Measurements from ENCODE around the gene PALM3. TPM values are rescaled to one million over a fixed set of nuclear protein-coding genes. Genes with fewer than 3 reads are reported as not detected.
A peak's percentile ranks its signal among the peaks of the same experiment; 100 is the strongest.

PALM3 gene
- total RNA-seq, 1 donor from 2014 or later = 5.7 TPM

DNA sequence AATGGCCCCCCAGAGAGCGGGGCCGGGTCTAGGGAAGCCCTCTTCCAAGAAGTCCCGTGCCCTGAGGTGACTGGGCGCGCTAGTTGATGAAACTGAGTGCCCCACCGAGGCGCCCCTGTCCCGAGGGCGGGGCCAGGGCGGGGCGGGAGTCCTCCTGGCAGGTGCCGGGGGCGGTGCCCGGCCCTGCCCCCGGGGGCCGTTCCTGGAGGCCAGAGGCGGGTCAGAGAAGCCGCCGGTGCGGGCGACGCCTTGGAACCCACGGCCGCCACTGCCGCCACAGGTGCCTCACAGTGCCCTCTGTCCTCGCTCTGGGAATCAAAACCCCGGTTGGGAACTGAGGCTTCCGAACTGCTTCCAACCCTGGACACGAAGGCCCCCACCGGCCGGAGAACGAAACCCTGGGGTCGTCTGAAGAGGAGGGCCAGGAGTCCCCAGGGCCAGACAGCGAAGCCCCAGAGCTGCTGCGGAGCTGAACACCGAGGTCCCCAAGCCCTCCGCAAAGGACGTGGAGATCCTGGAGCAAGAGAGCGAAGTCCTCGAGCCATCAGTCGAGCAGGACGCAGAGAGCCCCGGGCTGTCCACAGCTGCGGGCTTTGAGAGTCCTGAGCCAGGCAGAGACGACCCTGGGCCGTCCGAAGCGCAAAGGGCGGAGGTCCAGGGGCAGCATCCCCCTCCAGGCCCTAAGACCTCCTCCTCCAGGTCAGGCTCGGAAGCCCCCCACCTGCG, 10.8 kb upstream of the PALM3 start, which contains the start of gene MISP3:
MISP3 (plus strand) TSS at position 252 of the 726 bp plus-strand sequence. CDS start 524 bp downstream, outside the sequence.
- H3K27me3 Mint-ChIP-seq (ENCODE audit: low read depth) = peaks cover 25% of the 10 kb centered on the region
- H3K36me3 Mint-ChIP-seq (ENCODE audit: low read depth) = no peaks in the 10 kb centered on the region
- no peak for DNase-seq (ENCODE audit: low read depth, low spot score)
- H3K9me3 Mint-ChIP-seq = no peaks in the 10 kb centered on the region
- H3K4me1 Mint-ChIP-seq = peaks cover 14% of the 10 kb centered on the region
- peak within 1 kb of the TSS; percentile 88 for H3K4me3 Mint-ChIP-seq
- no peak within 1 kb of the TSS for H3K27ac Mint-ChIP-seq (ENCODE audit: unreplicated experiment)
- TF ChIP-seq, protein P1, sequence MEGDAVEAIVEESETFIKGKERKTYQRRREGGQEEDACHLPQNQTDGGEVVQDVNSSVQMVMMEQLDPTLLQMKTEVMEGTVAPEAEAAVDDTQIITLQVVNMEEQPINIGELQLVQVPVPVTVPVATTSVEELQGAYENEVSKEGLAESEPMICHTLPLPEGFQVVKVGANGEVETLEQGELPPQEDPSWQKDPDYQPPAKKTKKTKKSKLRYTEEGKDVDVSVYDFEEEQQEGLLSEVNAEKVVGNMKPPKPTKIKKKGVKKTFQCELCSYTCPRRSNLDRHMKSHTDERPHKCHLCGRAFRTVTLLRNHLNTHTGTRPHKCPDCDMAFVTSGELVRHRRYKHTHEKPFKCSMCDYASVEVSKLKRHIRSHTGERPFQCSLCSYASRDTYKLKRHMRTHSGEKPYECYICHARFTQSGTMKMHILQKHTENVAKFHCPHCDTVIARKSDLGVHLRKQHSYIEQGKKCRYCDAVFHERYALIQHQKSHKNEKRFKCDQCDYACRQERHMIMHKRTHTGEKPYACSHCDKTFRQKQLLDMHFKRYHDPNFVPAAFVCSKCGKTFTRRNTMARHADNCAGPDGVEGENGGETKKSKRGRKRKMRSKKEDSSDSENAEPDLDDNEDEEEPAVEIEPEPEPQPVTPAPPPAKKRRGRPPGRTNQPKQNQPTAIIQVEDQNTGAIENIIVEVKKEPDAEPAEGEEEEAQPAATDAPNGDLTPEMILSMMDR (conservative IDR thresholded peaks at IDR 0.05) = no peak

DNA sequence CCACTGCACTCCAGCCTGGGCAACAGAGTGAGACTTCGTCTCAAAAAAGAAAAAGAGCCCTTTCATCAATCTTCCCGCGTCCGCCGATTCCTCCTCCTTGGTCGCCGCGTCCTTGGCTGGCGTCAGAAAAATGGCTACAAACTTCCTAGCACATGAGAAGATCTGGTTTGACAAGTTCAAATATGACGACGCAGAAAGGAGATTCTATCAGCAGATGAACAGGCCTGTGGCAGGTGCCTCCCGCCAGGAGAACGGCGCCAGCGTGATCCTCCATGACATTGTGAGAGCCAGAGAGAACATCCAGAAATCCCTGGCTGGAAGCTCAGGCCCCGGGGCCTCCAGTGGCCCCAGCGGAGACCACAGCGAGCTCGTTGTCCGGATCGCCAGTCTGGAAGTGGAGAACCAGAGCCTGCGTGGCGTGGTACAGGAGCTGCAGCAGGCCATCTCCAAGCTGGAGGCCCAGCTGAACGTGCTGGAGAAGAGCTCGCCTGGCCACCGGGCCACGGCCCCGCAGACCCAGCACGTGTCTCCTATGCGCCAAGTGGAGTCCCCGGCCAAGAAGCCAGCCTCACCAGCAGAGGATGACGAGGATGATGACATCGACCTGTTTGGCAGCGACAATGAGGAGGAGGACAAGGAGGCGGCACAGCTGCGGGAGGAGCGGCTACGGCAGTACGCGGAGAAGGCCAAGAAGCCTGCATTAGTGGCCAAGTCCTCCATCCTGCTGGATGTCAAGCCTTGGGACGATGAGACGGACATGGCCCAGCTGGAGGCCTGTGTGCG, 8.6 kb upstream of the PALM3 start:
- peaks cover 14% of the 10 kb centered on the region for H3K4me1 Mint-ChIP-seq
- TF ChIP-seq, protein P1 (conservative IDR thresholded peaks at IDR 0.05) = no peak
- H3K27ac Mint-ChIP-seq (ENCODE audit: unreplicated experiment) = no peak overlapping the region
- no peak for DNase-seq (ENCODE audit: low read depth, low spot score)
- H3K36me3 Mint-ChIP-seq (ENCODE audit: low read depth) = no peaks in the 10 kb centered on the region
- no peaks in the 10 kb centered on the region for H3K9me3 Mint-ChIP-seq
- H3K27me3 Mint-ChIP-seq (ENCODE audit: low read depth) = peaks cover 28% of the 10 kb centered on the region
- peak overlapping the region; percentile 64 for H3K4me3 Mint-ChIP-seq

- no peak for DNase-seq (ENCODE audit: low read depth, low spot score)
- H3K4me3 Mint-ChIP-seq = no peak overlapping the region
- H3K36me3 Mint-ChIP-seq (ENCODE audit: low read depth) = no peaks in the 10 kb centered on the region
- H3K27ac Mint-ChIP-seq (ENCODE audit: unreplicated experiment) = no peak overlapping the region
- TF ChIP-seq, protein P1 (conservative IDR thresholded peaks at IDR 0.05) = no peak
- no peaks in the 10 kb centered on the region for H3K4me1 Mint-ChIP-seq
- no peaks in the 10 kb centered on the region for H3K9me3 Mint-ChIP-seq
- H3K27me3 Mint-ChIP-seq (ENCODE audit: low read depth) = peaks cover 10% of the 10 kb centered on the region
These were observed 4.3 kb upstream of the PALM3 start for GRCh38 chr19:14066134-14066533.

DNA sequence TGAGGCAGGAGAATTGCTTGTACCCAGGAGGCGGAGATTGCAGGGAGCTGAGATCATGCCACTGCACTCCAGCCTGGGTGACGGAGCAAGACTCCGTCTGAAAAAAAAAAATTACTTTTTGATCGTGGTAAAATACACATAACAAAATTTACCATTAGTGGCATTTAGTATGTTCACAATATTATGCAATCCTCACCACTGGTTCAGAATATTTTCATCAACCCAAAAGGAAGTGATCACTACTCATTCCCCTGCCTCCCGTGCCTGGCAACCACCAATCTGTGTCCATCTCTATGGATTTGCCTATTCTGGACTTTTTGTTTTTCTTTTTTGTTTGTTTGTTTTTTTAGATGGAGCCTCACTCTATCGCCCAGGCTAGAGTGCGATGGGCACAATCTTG, 1.2 kb upstream of the PALM3 start:
- TF ChIP-seq, protein P1 (conservative IDR thresholded peaks at IDR 0.05) = no peak
- DNase-seq (ENCODE audit: low read depth, low spot score) = no peak
- Mint-ChIP-seq H3K4me1 (peaks cover 6% of the 10 kb centered on the region), H3K4me3 (no peak overlapping the region), H3K9me3 (no peaks in the 10 kb centered on the region), H3K27ac (ENCODE audit: unreplicated experiment) (no peak overlapping the region), H3K27me3 (ENCODE audit: low read depth) (peaks cover 35% of the 10 kb centered on the region), H3K36me3 (ENCODE audit: low read depth) (no peaks in the 10 kb centered on the region)

- H3K27ac Mint-ChIP-seq (ENCODE audit: unreplicated experiment) = no peak overlapping the region
- H3K9me3 Mint-ChIP-seq = no peaks in the 10 kb centered on the region
- no peaks in the 10 kb centered on the region for H3K36me3 Mint-ChIP-seq (ENCODE audit: low read depth)
- H3K27me3 Mint-ChIP-seq (ENCODE audit: low read depth) = peaks cover 41% of the 10 kb centered on the region
- DNase-seq (ENCODE audit: low read depth, low spot score) = no peak
- H3K4me1 Mint-ChIP-seq = peaks cover 6% of the 10 kb centered on the region
- TF ChIP-seq, protein P1 (conservative IDR thresholded peaks at IDR 0.05) = no peak
- H3K4me3 Mint-ChIP-seq = no peak overlapping the region
These were observed 631 bp upstream of the PALM3 start for GRCh38 chr19:14062558-14062855.
